H1 (cell line): ENCODE data around the gene TRAPPC3. TPM values are rescaled to one million over a fixed set of nuclear protein-coding genes. Genes with fewer than 3 reads are reported as not detected.

ENCODE experiments used
- RBBP5 ChIP-seq: IDR thresholded peaks from 2 replicates; pipeline ENCODE4 v1.7.1; 2012; ENCODE audit warnings: low read depth, mild to moderate bottlenecking, inconsistent platforms, low read length, moderate library complexity, borderline replicate concordance
- TCF12 ChIP-seq: IDR thresholded peaks from 2 replicates; pipeline ENCODE4 v1.6.1; 2011; ENCODE audit warnings: low read depth, mild to moderate bottlenecking, low read length
- TEAD4 ChIP-seq: IDR thresholded peaks from 2 replicates; pipeline ENCODE4 v1.6.1; 2012; ENCODE audit warnings: low read depth, low read length, inconsistent platforms, mixed read lengths
- polyA plus RNA-seq, 7 experiments: library from polyadenylated mRNA; depleted of rRNA in 3 of 7; stranded (reverse) in 5 of 7; unstranded in 2 of 7; fragments of >200 nt in 5 of 7; fragments of 200-250 nt in 2 of 7; gene quantifications; 1 replicate in 5 of 7; 2 replicates in 1 of 7; 4 replicates in 1 of 7; pipeline versions ENCODE4 v1.2.1 to v1.2.3, GENCODE V29; 2011 to 2013; ENCODE audit warnings: missing spikeins in 2 of 7, mixed read lengths in 2 of 7
- total RNA-seq: library from RNA; stranded (reverse); fragmentation: NEBNext Ultra II Directional; extraction: Animal tissue kit (Norgen Biotek cat#: 25700); gene quantifications from 2 replicates; pipeline ENCODE4 v1.2.1, GENCODE V29; 2021
- TF ChIP-seq, protein P1 (sequence below): fragments of 300-600 bp; sonication (generic); IDR thresholded peaks from 2 replicates; pipeline ENCODE4 v1.7.1; 2012; ENCODE audit warnings: low read length, moderate library complexity, mild to moderate bottlenecking, inconsistent platforms; ENCODE audit not compliant: insufficient replicate concordance

TRAPPC3 gene
- total and polyA plus RNA-seq, 2 of the 8 experiments (the other 6 are each of a cell fraction or from before 2014, with no cell fraction given) = 47.8 to 51.0 TPM

GRCh38 chr1:36119456-36119855 lies 29.8 kb downstream of the TRAPPC3 start (continued):
- TF ChIP-seq, protein P1, sequence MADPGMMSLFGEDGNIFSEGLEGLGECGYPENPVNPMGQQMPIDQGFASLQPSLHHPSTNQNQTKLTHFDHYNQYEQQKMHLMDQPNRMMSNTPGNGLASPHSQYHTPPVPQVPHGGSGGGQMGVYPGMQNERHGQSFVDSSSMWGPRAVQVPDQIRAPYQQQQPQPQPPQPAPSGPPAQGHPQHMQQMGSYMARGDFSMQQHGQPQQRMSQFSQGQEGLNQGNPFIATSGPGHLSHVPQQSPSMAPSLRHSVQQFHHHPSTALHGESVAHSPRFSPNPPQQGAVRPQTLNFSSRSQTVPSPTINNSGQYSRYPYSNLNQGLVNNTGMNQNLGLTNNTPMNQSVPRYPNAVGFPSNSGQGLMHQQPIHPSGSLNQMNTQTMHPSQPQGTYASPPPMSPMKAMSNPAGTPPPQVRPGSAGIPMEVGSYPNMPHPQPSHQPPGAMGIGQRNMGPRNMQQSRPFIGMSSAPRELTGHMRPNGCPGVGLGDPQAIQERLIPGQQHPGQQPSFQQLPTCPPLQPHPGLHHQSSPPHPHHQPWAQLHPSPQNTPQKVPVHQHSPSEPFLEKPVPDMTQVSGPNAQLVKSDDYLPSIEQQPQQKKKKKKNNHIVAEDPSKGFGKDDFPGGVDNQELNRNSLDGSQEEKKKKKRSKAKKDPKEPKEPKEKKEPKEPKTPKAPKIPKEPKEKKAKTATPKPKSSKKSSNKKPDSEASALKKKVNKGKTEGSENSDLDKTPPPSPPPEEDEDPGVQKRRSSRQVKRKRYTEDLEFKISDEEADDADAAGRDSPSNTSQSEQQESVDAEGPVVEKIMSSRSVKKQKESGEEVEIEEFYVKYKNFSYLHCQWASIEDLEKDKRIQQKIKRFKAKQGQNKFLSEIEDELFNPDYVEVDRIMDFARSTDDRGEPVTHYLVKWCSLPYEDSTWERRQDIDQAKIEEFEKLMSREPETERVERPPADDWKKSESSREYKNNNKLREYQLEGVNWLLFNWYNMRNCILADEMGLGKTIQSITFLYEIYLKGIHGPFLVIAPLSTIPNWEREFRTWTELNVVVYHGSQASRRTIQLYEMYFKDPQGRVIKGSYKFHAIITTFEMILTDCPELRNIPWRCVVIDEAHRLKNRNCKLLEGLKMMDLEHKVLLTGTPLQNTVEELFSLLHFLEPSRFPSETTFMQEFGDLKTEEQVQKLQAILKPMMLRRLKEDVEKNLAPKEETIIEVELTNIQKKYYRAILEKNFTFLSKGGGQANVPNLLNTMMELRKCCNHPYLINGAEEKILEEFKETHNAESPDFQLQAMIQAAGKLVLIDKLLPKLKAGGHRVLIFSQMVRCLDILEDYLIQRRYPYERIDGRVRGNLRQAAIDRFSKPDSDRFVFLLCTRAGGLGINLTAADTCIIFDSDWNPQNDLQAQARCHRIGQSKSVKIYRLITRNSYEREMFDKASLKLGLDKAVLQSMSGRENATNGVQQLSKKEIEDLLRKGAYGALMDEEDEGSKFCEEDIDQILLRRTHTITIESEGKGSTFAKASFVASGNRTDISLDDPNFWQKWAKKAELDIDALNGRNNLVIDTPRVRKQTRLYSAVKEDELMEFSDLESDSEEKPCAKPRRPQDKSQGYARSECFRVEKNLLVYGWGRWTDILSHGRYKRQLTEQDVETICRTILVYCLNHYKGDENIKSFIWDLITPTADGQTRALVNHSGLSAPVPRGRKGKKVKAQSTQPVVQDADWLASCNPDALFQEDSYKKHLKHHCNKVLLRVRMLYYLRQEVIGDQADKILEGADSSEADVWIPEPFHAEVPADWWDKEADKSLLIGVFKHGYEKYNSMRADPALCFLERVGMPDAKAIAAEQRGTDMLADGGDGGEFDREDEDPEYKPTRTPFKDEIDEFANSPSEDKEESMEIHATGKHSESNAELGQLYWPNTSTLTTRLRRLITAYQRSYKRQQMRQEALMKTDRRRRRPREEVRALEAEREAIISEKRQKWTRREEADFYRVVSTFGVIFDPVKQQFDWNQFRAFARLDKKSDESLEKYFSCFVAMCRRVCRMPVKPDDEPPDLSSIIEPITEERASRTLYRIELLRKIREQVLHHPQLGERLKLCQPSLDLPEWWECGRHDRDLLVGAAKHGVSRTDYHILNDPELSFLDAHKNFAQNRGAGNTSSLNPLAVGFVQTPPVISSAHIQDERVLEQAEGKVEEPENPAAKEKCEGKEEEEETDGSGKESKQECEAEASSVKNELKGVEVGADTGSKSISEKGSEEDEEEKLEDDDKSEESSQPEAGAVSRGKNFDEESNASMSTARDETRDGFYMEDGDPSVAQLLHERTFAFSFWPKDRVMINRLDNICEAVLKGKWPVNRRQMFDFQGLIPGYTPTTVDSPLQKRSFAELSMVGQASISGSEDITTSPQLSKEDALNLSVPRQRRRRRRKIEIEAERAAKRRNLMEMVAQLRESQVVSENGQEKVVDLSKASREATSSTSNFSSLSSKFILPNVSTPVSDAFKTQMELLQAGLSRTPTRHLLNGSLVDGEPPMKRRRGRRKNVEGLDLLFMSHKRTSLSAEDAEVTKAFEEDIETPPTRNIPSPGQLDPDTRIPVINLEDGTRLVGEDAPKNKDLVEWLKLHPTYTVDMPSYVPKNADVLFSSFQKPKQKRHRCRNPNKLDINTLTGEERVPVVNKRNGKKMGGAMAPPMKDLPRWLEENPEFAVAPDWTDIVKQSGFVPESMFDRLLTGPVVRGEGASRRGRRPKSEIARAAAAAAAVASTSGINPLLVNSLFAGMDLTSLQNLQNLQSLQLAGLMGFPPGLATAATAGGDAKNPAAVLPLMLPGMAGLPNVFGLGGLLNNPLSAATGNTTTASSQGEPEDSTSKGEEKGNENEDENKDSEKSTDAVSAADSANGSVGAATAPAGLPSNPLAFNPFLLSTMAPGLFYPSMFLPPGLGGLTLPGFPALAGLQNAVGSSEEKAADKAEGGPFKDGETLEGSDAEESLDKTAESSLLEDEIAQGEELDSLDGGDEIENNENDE = no peak
- peak; percentile 39; the same call in 1 of the 2 replicates for TF ChIP-seq TEAD4
- TF ChIP-seq RBBP5 = no peak
- TF ChIP-seq TCF12 = no peak
- TF ChIP-seq, all 59 proteins: peak for 1
